ENCODE measurements around the gene HACD2.
A peak's percentile ranks its signal among the peaks of the same experiment; 100 is the strongest.

The HACD2 gene

GRCh38 chr3:123552095-123552714 lies 32.6 kb downstream of the HACD2 start:
- peak; percentile 69 for TF ChIP-seq CTCF (IDR thresholded peaks at IDR 0.05; ENCODE audit: control insufficient read depth, insufficient read depth, low read depth, low read length, missing control alignments)
- H3K4me3 ChIP-seq (ENCODE audit: control insufficient read depth, low read depth, low read length): no peak overlapping the region
- DNase-seq (ENCODE audit: low read depth): no peak

- no peak overlapping the region for H3K4me3 ChIP-seq (ENCODE audit: control insufficient read depth, low read depth, low read length)
- no peak for DNase-seq (ENCODE audit: low read depth)
- no peak for TF ChIP-seq CTCF (IDR thresholded peaks at IDR 0.05; ENCODE audit: control insufficient read depth, insufficient read depth, low read depth, low read length, missing control alignments)
Measured at GRCh38 chr3:123547881-123548519, 36.9 kb downstream of the HACD2 start.

GRCh38 chr3:123546133-123546755 lies 38.6 kb downstream of the HACD2 start:
- TF ChIP-seq CTCF (IDR thresholded peaks at IDR 0.05; ENCODE audit: control insufficient read depth, insufficient read depth, low read depth, low read length, missing control alignments): no peak
- DNase-seq (ENCODE audit: low read depth): no peak
- H3K4me3 ChIP-seq (ENCODE audit: control insufficient read depth, low read depth, low read length): no peak overlapping the region

- no peak for DNase-seq (ENCODE audit: low read depth)
- H3K4me3 ChIP-seq (ENCODE audit: control insufficient read depth, low read depth, low read length): no peak overlapping the region
- no peak for TF ChIP-seq CTCF (IDR thresholded peaks at IDR 0.05; ENCODE audit: control insufficient read depth, insufficient read depth, low read depth, low read length, missing control alignments)
Measured at GRCh38 chr3:123543950-123544349, 40.9 kb downstream of the HACD2 start.

GRCh38 chr3:123540285-123540684 lies 44.6 kb downstream of the HACD2 start:
- no peak for DNase-seq (ENCODE audit: low read depth)
- TF ChIP-seq CTCF (IDR thresholded peaks at IDR 0.05; ENCODE audit: control insufficient read depth, insufficient read depth, low read depth, low read length, missing control alignments): no peak
- H3K4me3 ChIP-seq (ENCODE audit: control insufficient read depth, low read depth, low read length): no peak overlapping the region

GRCh38 chr3:123536153-123536895 lies 48.5 kb downstream of the HACD2 start:
- TF ChIP-seq CTCF (IDR thresholded peaks at IDR 0.05; ENCODE audit: control insufficient read depth, insufficient read depth, low read depth, low read length, missing control alignments): no peak
- no peak for DNase-seq (ENCODE audit: low read depth)
- H3K4me3 ChIP-seq (ENCODE audit: control insufficient read depth, low read depth, low read length): no peak overlapping the region
